ENCODE data around the gene C9orf43.

DNA sequence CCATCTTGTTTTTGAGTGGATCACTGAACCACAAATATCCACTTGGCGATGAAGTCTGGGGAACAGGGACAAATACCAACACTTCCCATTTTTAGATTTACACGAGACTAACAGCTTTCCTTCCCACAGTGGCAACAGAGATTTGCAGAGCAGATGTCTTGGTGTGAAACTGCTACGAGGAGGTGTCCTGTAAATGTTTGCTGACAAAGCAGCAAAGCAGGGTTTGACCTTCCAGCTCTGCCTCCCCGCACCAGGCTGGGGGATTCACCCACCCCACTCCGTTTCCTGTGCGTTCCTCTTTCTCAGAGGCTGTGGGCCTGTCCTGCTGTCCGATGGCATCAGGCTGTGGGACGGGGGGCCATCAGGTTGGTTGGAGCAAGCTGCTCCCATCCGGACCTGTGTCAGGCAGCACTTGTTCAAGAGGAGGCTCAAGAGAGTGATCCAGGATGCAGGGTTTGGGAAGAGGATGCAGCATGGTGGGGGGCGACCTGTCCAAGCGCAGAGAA, 52.3 kb downstream of the C9orf43 start:
- TF ChIP-seq, protein P1, sequence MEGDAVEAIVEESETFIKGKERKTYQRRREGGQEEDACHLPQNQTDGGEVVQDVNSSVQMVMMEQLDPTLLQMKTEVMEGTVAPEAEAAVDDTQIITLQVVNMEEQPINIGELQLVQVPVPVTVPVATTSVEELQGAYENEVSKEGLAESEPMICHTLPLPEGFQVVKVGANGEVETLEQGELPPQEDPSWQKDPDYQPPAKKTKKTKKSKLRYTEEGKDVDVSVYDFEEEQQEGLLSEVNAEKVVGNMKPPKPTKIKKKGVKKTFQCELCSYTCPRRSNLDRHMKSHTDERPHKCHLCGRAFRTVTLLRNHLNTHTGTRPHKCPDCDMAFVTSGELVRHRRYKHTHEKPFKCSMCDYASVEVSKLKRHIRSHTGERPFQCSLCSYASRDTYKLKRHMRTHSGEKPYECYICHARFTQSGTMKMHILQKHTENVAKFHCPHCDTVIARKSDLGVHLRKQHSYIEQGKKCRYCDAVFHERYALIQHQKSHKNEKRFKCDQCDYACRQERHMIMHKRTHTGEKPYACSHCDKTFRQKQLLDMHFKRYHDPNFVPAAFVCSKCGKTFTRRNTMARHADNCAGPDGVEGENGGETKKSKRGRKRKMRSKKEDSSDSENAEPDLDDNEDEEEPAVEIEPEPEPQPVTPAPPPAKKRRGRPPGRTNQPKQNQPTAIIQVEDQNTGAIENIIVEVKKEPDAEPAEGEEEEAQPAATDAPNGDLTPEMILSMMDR (conservative IDR thresholded peaks at IDR 0.05; ENCODE audit: low read length): no peak
- no peak for TF ChIP-seq EZH2phosphoT487 (IDR thresholded peaks at IDR 0.05; ENCODE audit: borderline replicate concordance)
